ENCODE data around the gene CDCA5.

DNA sequence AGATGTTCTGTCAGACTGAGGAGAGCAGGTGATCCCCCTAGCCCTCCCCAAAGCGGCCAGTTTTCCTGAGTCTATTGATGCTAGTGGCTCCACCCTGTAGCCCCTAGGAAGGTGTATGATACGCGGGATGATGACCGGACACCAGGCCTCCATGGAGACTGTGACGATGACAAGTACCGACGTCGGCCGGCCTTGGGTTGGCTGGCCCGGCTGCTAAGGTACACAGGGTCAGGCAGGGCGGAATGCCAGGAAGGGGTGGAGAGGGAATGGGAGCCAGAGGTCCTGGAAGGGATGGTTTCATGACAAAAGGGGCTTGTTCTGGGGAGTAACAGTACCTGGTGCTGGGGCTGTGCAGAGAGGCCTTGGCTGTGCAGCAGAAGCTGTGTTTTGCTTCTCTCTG, 3.4 kb upstream of the CDCA5 start:
- TF ChIP-seq CTCF (IDR thresholded peaks at IDR 0.05; ENCODE audit: insufficient read depth, low read length, poor library complexity, severe bottlenecking) (no peak), EZH2phosphoT487 (conservative IDR thresholded peaks at IDR 0.05; ENCODE audit: low read length) (no peak)

Measured in SU-DHL-6 (cell line).